Mammary epithelial cell (primary cell): ENCODE measurements around the gene MSI1.

Experiments used
- CTCF ChIP-seq, 2 donors: IDR thresholded peaks in 1 of 2; conservative IDR thresholded peaks in 1 of 2; 2 replicates each; pipeline ENCODE4 v1.5.1; 2011 to 2012; ENCODE audit warnings: inconsistent platforms in 2 of 2, low read length in 2 of 2, mild to moderate bottlenecking in 2 of 2, control low read depth in 1 of 2, low read depth in 1 of 2; ENCODE audit not compliant: insufficient read depth in 1 of 2; ENCODE audit errors: extremely low read depth in 1 of 2
- EZH2 ChIP-seq: IDR thresholded peaks from 2 replicates; pipeline ENCODE4 v1.6.1; 2012; ENCODE audit warnings: low read length, inconsistent platforms, borderline replicate concordance

- TF ChIP-seq EZH2 = peak; percentile 19
- TF ChIP-seq CTCF (conservative IDR thresholded peaks at IDR 0.05 in 1 of 2, IDR thresholded peaks at IDR 0.05 in 1 of 2; ENCODE audit: extremely low read depth in 1 of 2, insufficient read depth in 1 of 2, low read depth in 1 of 2, low read length in 2 of 2) = no peak
Observed at GRCh38 chr12:120367924-120368788, 808 bp downstream of the MSI1 start.
